Common myeloid progenitor, CD34-positive (primary cell): ENCODE results near the gene UNC13D.
A peak's percentile ranks its signal among the peaks of the same experiment; 100 is the strongest.
"Not testable (repeated sequence)": the region's sequence is repeated elsewhere in the genome, so short reads cannot be mapped to it uniquely, and the experiment has no call there.

Experiments
- CTCF ChIA-PET: fragments of 350-600 bp; sonication (Branson Sonifier 250); formaldehyde crosslinking; loops from one replicate; lab custom pipeline; 2021; ENCODE audit warnings: antibody characterized with exemption; lab: Charles Lee
- POLR2A ChIA-PET: fragments of 350-600 bp; sonication (Branson Sonifier 250); formaldehyde crosslinking; loops from one replicate; lab custom pipeline; 2021; ENCODE audit warnings: antibody characterized with exemption; lab: Charles Lee
- DNase-seq, 3 donors: peaks; one replicate each; pipeline versions ENCODE4 v3.0.0 to v3.0.0-alpha.2; 2013
- H3K27ac ChIP-seq, 2 experiments: 1 replicate in 1 of 2; 2 replicates in 1 of 2; pipeline ENCODE4 v1.7.0; 2013; ENCODE audit warnings: inconsistent platforms in 2 of 2, low read length in 2 of 2, mild to moderate bottlenecking in 2 of 2, low read depth in 1 of 2, moderate library complexity in 1 of 2; ENCODE audit not compliant: severe bottlenecking in 2 of 2, insufficient read depth in 1 of 2, poor library complexity in 1 of 2
- H3K27me3 ChIP-seq, 5 experiments: replicated peaks in 2 of 5; 1 replicate in 3 of 5; 2 replicates in 2 of 5; pipeline versions ENCODE4 v1.6.1 to v1.7.0; 2013; ENCODE audit warnings: low read length in 4 of 5, mild to moderate bottlenecking in 2 of 5, moderate library complexity in 2 of 5, inconsistent platforms in 1 of 5; ENCODE audit not compliant: insufficient read depth in 5 of 5, control insufficient read depth in 4 of 5
- H3K36me3 ChIP-seq, 4 experiments: 1 replicate in 2 of 4; 2 replicates in 2 of 4; pipeline versions ENCODE4 v1.6.1 to v1.7.0; 2013; ENCODE audit warnings: low read length in 3 of 4, control low read depth in 1 of 4, mild to moderate bottlenecking in 1 of 4; ENCODE audit not compliant: control insufficient read depth in 4 of 4, insufficient read depth in 4 of 4
- H3K4me1 ChIP-seq, 4 experiments: 1 replicate in 3 of 4; 2 replicates in 1 of 4; pipeline versions ENCODE4 v1.6.1 to v1.7.1; 2013; ENCODE audit warnings: low read length in 3 of 4, mild to moderate bottlenecking in 3 of 4, control low read depth in 1 of 4, inconsistent platforms in 1 of 4, moderate library complexity in 1 of 4; ENCODE audit not compliant: control insufficient read depth in 4 of 4, insufficient read depth in 4 of 4; ENCODE audit errors: control extremely low read depth in 1 of 4
- H3K4me3 ChIP-seq, 7 experiments: 1 replicate in 4 of 7; 2 replicates in 3 of 7; pipeline versions ENCODE4 v1.5.1 to v1.7.0; 2013; ENCODE audit warnings: mild to moderate bottlenecking in 7 of 7, low read length in 6 of 7, moderate library complexity in 6 of 7, inconsistent platforms in 2 of 7, low read depth in 2 of 7, control low read depth in 1 of 7; ENCODE audit not compliant: insufficient read depth in 4 of 7, control insufficient read depth in 1 of 7; ENCODE audit errors: extremely low read depth in 1 of 7
- H3K9me3 ChIP-seq, 5 experiments: 1 replicate in 4 of 5; 2 replicates in 1 of 5; pipeline versions ENCODE4 v1.6.1 to v1.7.1; 2013; ENCODE audit warnings: low read length in 4 of 5, mild to moderate bottlenecking in 2 of 5, inconsistent platforms in 1 of 5, low read depth in 1 of 5, moderate library complexity in 1 of 5; ENCODE audit not compliant: control insufficient read depth in 4 of 5, insufficient read depth in 2 of 5; ENCODE audit errors: control extremely low read depth in 1 of 5
- WGBS: methylation state at CpG from one replicate; pipeline ENCODE4 v1.1.5; 2013; ENCODE audit not compliant: insufficient coverage; 5-methylcytosine and 5-hydroxymethylcytosine counted together

Gene UNC13D

DNA sequence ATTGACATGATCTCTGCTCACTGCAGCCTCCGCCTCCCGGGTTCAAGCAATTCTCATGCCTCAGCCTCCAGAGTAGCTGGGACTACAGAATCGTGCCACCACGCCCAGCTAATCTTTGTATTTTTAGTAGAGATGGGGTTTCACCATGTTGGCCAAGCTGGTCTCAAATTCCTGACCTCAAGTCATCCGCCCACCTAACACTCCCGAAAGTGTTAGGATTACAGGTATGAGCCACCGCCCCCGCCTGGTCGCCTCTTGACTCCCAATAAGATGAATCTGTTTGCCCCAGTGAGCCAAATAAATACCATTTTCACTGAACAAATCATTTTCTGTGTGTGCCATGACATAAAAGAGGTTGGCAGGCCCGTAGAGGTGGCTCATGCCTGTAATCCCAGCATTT is 15.2 kb upstream of the UNC13D start:
- not testable (repeated sequence) for H3K4me3 ChIP-seq, H3K9me3 ChIP-seq, DNase-seq, H3K27me3 ChIP-seq, H3K36me3 ChIP-seq
- WGBS, result 98% methylated on average over 8 of the region's 10 CpGs
- Histone ChIP-seq H3K4me1 (peaks cover 21 to 63% (median 50%) of the 10 kb centered on the region in 4 experiments), H3K27ac (peak overlapping the region in 1 of 2 experiments; percentile 79)
- ChIA-PET POLR2A (interaction anchor here (1.0 kb wide), 1 partner anchor 19 kb away, joined by 4 read pairs; the partner anchor contains the start of gene TRIM47), CTCF (interaction anchor here (1.0 to 12.6 kb wide), 7 partner anchors 8 to 94 kb away, joined by 3 to 214 read pairs (median 5); partner anchors contain the start of genes GALK1, TRIM47 and UNC13D)

DNA sequence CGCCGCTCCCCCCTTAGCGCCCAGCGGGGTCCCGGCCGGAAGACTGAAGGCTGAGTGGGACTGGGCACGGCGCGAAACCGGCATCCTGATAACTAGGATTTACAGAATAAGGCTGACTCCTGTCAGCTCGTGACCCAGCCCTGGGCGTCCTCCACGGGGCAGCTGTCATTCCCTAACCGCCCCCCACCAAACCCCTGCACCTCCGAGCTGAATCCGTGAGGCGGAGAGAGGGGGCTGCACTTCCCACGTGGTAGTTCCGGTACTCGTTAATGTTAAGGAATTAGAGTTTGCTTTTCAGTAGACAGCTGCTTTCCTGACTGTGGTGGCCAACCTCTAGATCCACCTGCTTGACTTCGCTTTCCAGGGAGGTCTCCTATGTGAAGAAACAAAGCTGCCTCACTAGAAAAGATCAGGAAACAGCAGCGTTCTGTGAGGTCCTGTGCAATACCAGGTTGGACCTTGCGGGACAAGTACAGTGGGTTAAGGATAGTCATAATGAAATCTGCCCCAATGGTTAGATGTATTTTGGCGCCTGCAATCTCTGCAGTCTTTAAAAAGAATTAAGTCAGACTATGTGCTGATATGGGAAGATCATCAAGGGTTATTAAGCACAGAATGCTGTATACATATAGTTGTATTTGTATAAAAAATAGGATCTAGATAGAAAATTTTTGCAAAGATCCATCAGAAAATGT is 12.0 kb upstream of the UNC13D start:
- no peaks in the 10 kb centered on the region for H3K9me3 ChIP-seq
- H3K36me3 ChIP-seq, result peaks cover 0 to 11% (median 2%) of the 10 kb centered on the region in 4 experiments
- no peaks in the 10 kb centered on the region for H3K27me3 ChIP-seq
- POLR2A ChIA-PET, result interaction anchor here (0.9 to 3.4 kb wide), 7 partner anchors 12 to 76 kb away, joined by 3 to 35 read pairs (median 6); partner anchors contain the start of genes TRIM65 and UNC13D
- WGBS, result 1% methylated on average over 21 of the region's 24 CpGs
- CTCF ChIA-PET, result interaction anchor here (0.9 to 12.6 kb wide), 12 partner anchors 8 to 103 kb away, joined by 3 to 214 read pairs (median 4); partner anchors contain the start of genes TRIM47 and UNC13D
- H3K4me1 ChIP-seq, result peaks cover 22 to 62% (median 48%) of the 10 kb centered on the region in 4 experiments
- DNase-seq, result peak in 2 of 3 donors; percentile 59 to 68
- peak overlapping the region; percentile 53 to 97 (median 83) for H3K4me3 ChIP-seq
- H3K27ac ChIP-seq, result peak overlapping the region; percentile 46 to 90

GRCh38 chr17:75855310-75856061 is 11.3 kb upstream of the UNC13D start, which contains the start of gene WBP2:
TSS of gene WBP2 (minus strand) at chr17:75855335. CDS start at chr17:75855297, 38 bp downstream.
- 0% methylated on average over 44 of the region's 58 CpGs for WGBS

GRCh38 chr17:75854881-75855309 is 10.7 kb upstream of the UNC13D start:
- Histone ChIP-seq H3K36me3 (peaks cover 0 to 19% (median 9%) of the 10 kb centered on the region in 4 experiments), H3K27me3 (no peaks in the 10 kb centered on the region), H3K9me3 (no peaks in the 10 kb centered on the region), H3K27ac (peak overlapping the region; percentile 58 to 90), H3K4me3 (peak overlapping the region in 6 of 7 experiments; percentile 74 to 97 (median 84)), H3K4me1 (peaks cover 22 to 58% (median 43%) of the 10 kb centered on the region in 4 experiments)
- DNase-seq, result no peak
- 0% methylated on average over 13 of the region's 19 CpGs for WGBS
- POLR2A ChIA-PET, result interaction anchor here (0.7 to 3.4 kb wide), 10 partner anchors 10 to 79 kb away, joined by 3 to 35 read pairs (median 6); partner anchors contain the start of genes TRIM65 and UNC13D
- CTCF ChIA-PET, result interaction anchor here (0.8 to 12.6 kb wide), 18 partner anchors 8 to 102 kb away, joined by 3 to 214 read pairs (median 4); partner anchors contain the start of genes TRIM47, TRIM65 and UNC13D

More at GRCh38 chr17:75855310-75856061, 11.3 kb upstream of the UNC13D start, which contains the start of gene WBP2:
- H3K9me3 ChIP-seq, result no peaks in the 10 kb centered on the region
- no peaks in the 10 kb centered on the region for H3K27me3 ChIP-seq
- DNase-seq, result peak; percentile 100
- H3K27ac ChIP-seq, result peak within 1 kb of the TSS; percentile 58 to 90
- ChIA-PET CTCF (interaction anchor here (0.9 to 12.6 kb wide), 18 partner anchors 8 to 102 kb away, joined by 3 to 214 read pairs (median 4); partner anchors contain the start of genes TRIM47, TRIM65 and UNC13D), POLR2A (interaction anchor here (0.7 to 3.4 kb wide), 9 partner anchors 11 to 76 kb away, joined by 3 to 35 read pairs (median 6); partner anchors contain the start of genes TRIM65 and UNC13D)
- H3K4me1 ChIP-seq, result peaks cover 22 to 60% (median 45%) of the 10 kb centered on the region in 4 experiments
- H3K36me3 ChIP-seq, result peaks cover 0 to 18% (median 8%) of the 10 kb centered on the region in 4 experiments
- H3K4me3 ChIP-seq, result peak within 1 kb of the TSS; percentile 53 to 97 (median 83)

- DNase-seq, result no peak
- Histone ChIP-seq H3K27me3 (no peaks in the 10 kb centered on the region), H3K9me3 (no peaks in the 10 kb centered on the region), H3K4me1 (peaks cover 22 to 55% (median 39%) of the 10 kb centered on the region in 4 experiments), H3K36me3 (peaks cover 3 to 25% (median 16%) of the 10 kb centered on the region in 4 experiments), H3K4me3 (peak overlapping the region in 6 of 7 experiments; percentile 74 to 97 (median 84)), H3K27ac (peak overlapping the region; percentile 58 to 90)
- POLR2A ChIA-PET, result interaction anchor here (0.8 to 3.4 kb wide), 5 partner anchors 10 to 78 kb away, joined by 4 to 35 read pairs (median 5); partner anchors contain the start of gene UNC13D
- CTCF ChIA-PET, result interaction anchor here (0.8 to 12.6 kb wide), 10 partner anchors 7 to 101 kb away, joined by 3 to 214 read pairs (median 4); partner anchors contain the start of genes TRIM47, TRIM65 and UNC13D
- WGBS, result 53% methylated on average over 6 of the region's 7 CpGs
These were observed 10.0 kb upstream of the UNC13D start for GRCh38 chr17:75854101-75854748.

DNA sequence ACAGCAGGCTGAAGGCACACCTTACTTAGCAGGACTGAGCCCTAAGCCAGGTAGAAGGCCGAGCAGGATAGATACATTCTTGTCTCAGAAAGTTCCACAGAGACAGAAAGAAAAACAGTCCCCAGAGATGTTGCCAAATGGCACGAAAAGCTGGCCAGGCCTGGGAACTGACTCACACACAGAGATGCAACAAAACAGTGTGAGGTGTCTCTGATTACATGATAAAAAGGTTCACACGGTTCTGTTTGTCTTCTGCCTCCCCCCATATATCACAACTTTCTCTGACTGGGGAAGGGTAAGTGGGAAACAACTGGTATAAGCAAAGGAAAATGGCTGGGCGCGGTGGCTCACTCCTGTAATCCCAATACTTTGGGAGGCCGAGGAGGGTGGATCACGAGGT is 9.2 kb upstream of the UNC13D start:
- Histone ChIP-seq H3K4me1 (peaks cover 19 to 55% (median 39%) of the 10 kb centered on the region in 4 experiments), H3K27ac (peak overlapping the region in 1 of 2 experiments; percentile 45), H3K27me3 (no peaks in the 10 kb centered on the region), H3K4me3 (no peak overlapping the region), H3K9me3 (no peaks in the 10 kb centered on the region), H3K36me3 (peaks cover 5 to 32% (median 24%) of the 10 kb centered on the region in 4 experiments)
- CTCF ChIA-PET, result interaction anchor here (1.2 to 12.6 kb wide), 6 partner anchors 6 to 44 kb away, joined by 3 to 214 read pairs (median 6); partner anchors contain the start of genes TRIM47, TRIM65 and UNC13D
- no peak for DNase-seq
- WGBS, result 98% methylated on average over 4 of the region's 7 CpGs
- POLR2A ChIA-PET, result interaction anchor here (1.3 to 3.4 kb wide), 2 partner anchors 9 to 77 kb away, joined by 5 to 35 read pairs; partner anchors contain the start of gene UNC13D
